HCT116 (cell line): ENCODE measurements around the gene TMEM205. TPM values are rescaled to one million over a fixed set of nuclear protein-coding genes. Genes with fewer than 3 reads are reported as not detected.

Experiments
- ATAC-seq: fragments of 200-7000 bp; cut with Tn5 transposase; 2 replicates; pipeline ENCODE4 v1.9.1; 2020; ENCODE audit warnings: mild to moderate bottlenecking, moderate library complexity
- BruUV-seq: library from RNA; stranded (reverse); fragments of 400-500 nt; replicated peaks from 2 replicates; lab custom pipeline; 2021; lab: Mats Ljungman, UMichigan
- CTCF ChIA-PET: fragments of 300-600 bp; sonication (Branson Sonifier 250); formaldehyde crosslinking; loops from one replicate; lab custom pipeline; 2021; ENCODE audit warnings: antibody characterized with exemption; lab: Charles Lee
- POLR2A ChIA-PET: fragments of 300-600, 350-600 bp; sonication (Branson Sonifier 250); formaldehyde crosslinking; loops from one replicate; lab custom pipeline; 2021; ENCODE audit warnings: antibody characterized with exemption; lab: Charles Lee
- RAD21 ChIA-PET, 2 experiments: fragments of 300-600 bp; sonication (Branson Sonifier 250); formaldehyde crosslinking; loops; one replicate each; lab custom pipeline; 2023; ENCODE audit warnings: low total read pairs in 2 of 2; ENCODE audit not compliant: uncharacterized antibody in 2 of 2, unreplicated experiment in 2 of 2, low non-redundant PET in 1 of 2; lab: Charles Lee
- DNase-seq: peaks from one replicate; pipeline ENCODE4 v3.0.0-alpha.2; 2010; ENCODE audit warnings: low read depth, low spot score
- H2AFZ ChIP-seq: fragments of 200-600 bp; shearing (Covaris generic), sonication (generic); 2 replicates; pipeline ENCODE4 v1.6.1; 2017; ENCODE audit warnings: low read depth, mixed run types, mixed read lengths, antibody characterized with exemption, low read length; ENCODE audit not compliant: poor library complexity, severe bottlenecking
- H3K27ac ChIP-seq: 2 replicates; pipeline ENCODE4 v1.5.1; 2012; ENCODE audit warnings: low read depth, low read length
- H3K27me3 ChIP-seq: fragments of 200-600 bp; sonication (generic); 2 replicates; pipeline ENCODE4 v1.6.1; 2016; ENCODE audit warnings: mixed run types, low read length, mixed read lengths; ENCODE audit not compliant: insufficient read depth
- H3K36me3 ChIP-seq, 2 experiments: fragments of 200-500 bp in 1 of 2; fragments of 200-600 bp in 1 of 2; sonication (Bioruptor generic) in 1 of 2; sonication (generic) in 1 of 2; 2 replicates each; pipeline versions ENCODE4 v1.5.1 to v1.6.1; 2014 to 2016; ENCODE audit warnings: low read length in 2 of 2, inconsistent platforms in 1 of 2, mixed read lengths in 1 of 2, mixed run types in 1 of 2; ENCODE audit not compliant: insufficient read depth in 2 of 2, control insufficient read depth in 1 of 2
- H3K4me1 ChIP-seq, 2 experiments: fragments of 200-600 bp in 1 of 2; sonication (generic) in 1 of 2; 2 replicates each; pipeline versions ENCODE4 v1.5.1 to v1.6.1; 2012 to 2017; ENCODE audit warnings: low read length in 2 of 2, inconsistent platforms in 1 of 2, mild to moderate bottlenecking in 1 of 2, mixed read lengths in 1 of 2, mixed run types in 1 of 2, moderate library complexity in 1 of 2; ENCODE audit not compliant: insufficient read depth in 2 of 2, control insufficient read depth in 1 of 2
- H3K4me2 ChIP-seq: fragments of 200-600 bp; sonication (generic); 2 replicates; pipeline ENCODE4 v1.6.1; 2017; ENCODE audit warnings: mixed run types, low read length, mixed read lengths
- H3K4me3 ChIP-seq, 2 experiments: fragments of 200-600 bp in 1 of 2; sonication (generic) in 1 of 2; replicated peaks in 1 of 2; 2 replicates each; pipeline ENCODE4 v1.5.1; 2011 to 2016; ENCODE audit warnings: low read length in 2 of 2, control low read depth in 1 of 2, low read depth in 1 of 2, mild to moderate bottlenecking in 1 of 2, mixed read lengths in 1 of 2, mixed run types in 1 of 2
- H3K79me2 ChIP-seq: fragments of 200-600 bp; sonication (generic); 2 replicates; pipeline ENCODE4 v1.6.1; 2017; ENCODE audit warnings: mild to moderate bottlenecking, mixed run types, low read length, moderate library complexity, mixed read lengths; ENCODE audit not compliant: insufficient read depth
- H3K9ac ChIP-seq: fragments of 200-600 bp; sonication (generic); 2 replicates; pipeline ENCODE4 v1.6.1; 2016; ENCODE audit warnings: low read length, mixed read lengths
- H3K9me2 ChIP-seq: fragments of 200-600 bp; sonication (generic), shearing (Covaris generic); 2 replicates; pipeline ENCODE4 v1.6.1; 2017; ENCODE audit warnings: mixed run types, mild to moderate bottlenecking, moderate library complexity; ENCODE audit not compliant: insufficient read depth
- H3K9me3 ChIP-seq, 2 experiments: fragments of 200-500 bp in 1 of 2; fragments of 200-600 bp in 1 of 2; sonication (Bioruptor generic) in 1 of 2; sonication (generic) in 1 of 2; 2 replicates each; pipeline ENCODE4 v1.6.1; 2014 to 2017; ENCODE audit warnings: low read length in 2 of 2, mixed read lengths in 2 of 2, inconsistent platforms in 1 of 2, low read depth in 1 of 2, mild to moderate bottlenecking in 1 of 2, mixed run types in 1 of 2, moderate library complexity in 1 of 2; ENCODE audit not compliant: control insufficient read depth in 1 of 2, insufficient read depth in 1 of 2
- H4K20me1 ChIP-seq: fragments of 200-600 bp; sonication (generic), shearing (Covaris generic); 2 replicates; pipeline ENCODE4 v1.6.1; 2017; ENCODE audit warnings: mixed run types, mild to moderate bottlenecking, moderate library complexity; ENCODE audit not compliant: insufficient read depth
- CBX3 ChIP-seq: IDR thresholded peaks from 2 replicates; pipeline ENCODE4 v1.6.1; 2012; ENCODE audit warnings: low read depth
- ELF1 ChIP-seq: IDR thresholded peaks from 2 replicates; pipeline ENCODE4 v1.6.1; 2012; ENCODE audit warnings: low read depth, borderline replicate concordance
- EZH2 ChIP-seq: fragments of 200-600 bp; sonication (generic); IDR thresholded peaks from 2 replicates; pipeline ENCODE4 v1.6.1; 2017; ENCODE audit warnings: antibody characterized with exemption, mixed run types
- MAX ChIP-seq: IDR thresholded peaks from 2 replicates; pipeline ENCODE4 v1.6.1; 2012
- RAD21 ChIP-seq: IDR thresholded peaks from 2 replicates; pipeline ENCODE4 v1.6.1; 2012; ENCODE audit warnings: low read depth, mild to moderate bottlenecking
- SRF ChIP-seq: IDR thresholded peaks from 2 replicates; pipeline ENCODE4 v1.6.1; 2012; ENCODE audit warnings: low read depth
- TCF7L2 ChIP-seq: IDR thresholded peaks from 2 replicates; pipeline ENCODE4 v1.7.0; 2011; ENCODE audit warnings: borderline replicate concordance, inconsistent platforms; ENCODE audit not compliant: insufficient read depth, insufficient read length; ENCODE audit errors: extremely low read depth
- YY1 ChIP-seq: IDR thresholded peaks from 2 replicates; pipeline ENCODE4 v1.6.1; 2011; ENCODE audit warnings: low read length, low read depth, moderate library complexity, mild to moderate bottlenecking; ENCODE audit not compliant: insufficient replicate concordance; ENCODE audit errors: extremely low read depth
- ZFX ChIP-seq: fragments of 450-650 bp; IDR thresholded peaks from 2 replicates; pipeline ENCODE4 v1.6.1; 2017
- intact Hi-C: fragments of 100-400 bp; cut with micrococcal nuclease; formaldehyde crosslinking; loops from 2 replicates; pipeline ENCODE4 v1.10.0; 2022
- total RNA-seq: library from RNA; stranded (reverse); gene quantifications from one replicate; pipeline ENCODE4 v1.2.1, GENCODE V29; 2021; ENCODE audit not compliant: unreplicated experiment
- TF ChIP-seq, protein P1 (sequence below), 3 experiments: fragments of 200-600 bp in 1 of 3; sonication (generic) in 1 of 3; IDR thresholded peaks in 2 of 3; conservative IDR thresholded peaks in 1 of 3; 2 replicates each; pipeline ENCODE4 v1.5.1; 2012 to 2017; ENCODE audit warnings: low read depth in 2 of 3, low read length in 2 of 3, antibody characterized with exemption in 1 of 3, borderline replicate concordance in 1 of 3, control low read depth in 1 of 3, mild to moderate bottlenecking in 1 of 3, mixed read lengths in 1 of 3, mixed run types in 1 of 3, moderate library complexity in 1 of 3; ENCODE audit not compliant: insufficient read depth in 1 of 3

Gene TMEM205
- total RNA-seq, 1 experiment from 2014 or later = 55.9 TPM

GRCh38 chr19:11387162-11388034, 41.3 kb upstream of the TMEM205 start:
- no peak overlapping the region for H3K4me3 ChIP-seq
- H3K27me3 ChIP-seq = no peaks in the 10 kb centered on the region
- intact Hi-C loops = no loop called here
- no peak overlapping the region for H3K27ac ChIP-seq
- TF ChIP-seq MAX (no peak), EZH2 (no peak), SRF (no peak), CBX3 (no peak), YY1 (no peak), ZFX (no peak), TCF7L2 (no peak), ELF1 (no peak), RAD21 (no peak)
- TF ChIP-seq, protein P1, sequence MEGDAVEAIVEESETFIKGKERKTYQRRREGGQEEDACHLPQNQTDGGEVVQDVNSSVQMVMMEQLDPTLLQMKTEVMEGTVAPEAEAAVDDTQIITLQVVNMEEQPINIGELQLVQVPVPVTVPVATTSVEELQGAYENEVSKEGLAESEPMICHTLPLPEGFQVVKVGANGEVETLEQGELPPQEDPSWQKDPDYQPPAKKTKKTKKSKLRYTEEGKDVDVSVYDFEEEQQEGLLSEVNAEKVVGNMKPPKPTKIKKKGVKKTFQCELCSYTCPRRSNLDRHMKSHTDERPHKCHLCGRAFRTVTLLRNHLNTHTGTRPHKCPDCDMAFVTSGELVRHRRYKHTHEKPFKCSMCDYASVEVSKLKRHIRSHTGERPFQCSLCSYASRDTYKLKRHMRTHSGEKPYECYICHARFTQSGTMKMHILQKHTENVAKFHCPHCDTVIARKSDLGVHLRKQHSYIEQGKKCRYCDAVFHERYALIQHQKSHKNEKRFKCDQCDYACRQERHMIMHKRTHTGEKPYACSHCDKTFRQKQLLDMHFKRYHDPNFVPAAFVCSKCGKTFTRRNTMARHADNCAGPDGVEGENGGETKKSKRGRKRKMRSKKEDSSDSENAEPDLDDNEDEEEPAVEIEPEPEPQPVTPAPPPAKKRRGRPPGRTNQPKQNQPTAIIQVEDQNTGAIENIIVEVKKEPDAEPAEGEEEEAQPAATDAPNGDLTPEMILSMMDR (IDR thresholded peaks at IDR 0.05 in 2 of 3, conservative IDR thresholded peaks at IDR 0.05 in 1 of 3; ENCODE audit: borderline replicate concordance in 1 of 3, insufficient read depth in 1 of 3, low read depth in 2 of 3, low read length in 2 of 3) = no peak
- no peak overlapping the region for H2AFZ ChIP-seq
- no peaks in the 10 kb centered on the region for H4K20me1 ChIP-seq
- DNase-seq = no peak
- H3K9ac ChIP-seq = no peak overlapping the region
- ChIA-PET POLR2A (no interaction called here), CTCF (no interaction called here), RAD21 (no interaction called here)
- no peak for ATAC-seq
- no TSS peak for BruUV-seq
- no peaks in the 10 kb centered on the region for H3K9me3 ChIP-seq
- H3K79me2 ChIP-seq = no peaks in the 10 kb centered on the region
- no peaks in the 10 kb centered on the region; a peak in 1 of 4 replicates for H3K36me3 ChIP-seq
- H3K9me2 ChIP-seq = no peaks in the 10 kb centered on the region
- H3K4me1 ChIP-seq = peaks cover 5 to 26% of the 10 kb centered on the region in 2 experiments; a peak in 3 of 4 replicates
- H3K4me2 ChIP-seq = no peak overlapping the region
